ENCODE results near the gene DRAP1.

DNA sequence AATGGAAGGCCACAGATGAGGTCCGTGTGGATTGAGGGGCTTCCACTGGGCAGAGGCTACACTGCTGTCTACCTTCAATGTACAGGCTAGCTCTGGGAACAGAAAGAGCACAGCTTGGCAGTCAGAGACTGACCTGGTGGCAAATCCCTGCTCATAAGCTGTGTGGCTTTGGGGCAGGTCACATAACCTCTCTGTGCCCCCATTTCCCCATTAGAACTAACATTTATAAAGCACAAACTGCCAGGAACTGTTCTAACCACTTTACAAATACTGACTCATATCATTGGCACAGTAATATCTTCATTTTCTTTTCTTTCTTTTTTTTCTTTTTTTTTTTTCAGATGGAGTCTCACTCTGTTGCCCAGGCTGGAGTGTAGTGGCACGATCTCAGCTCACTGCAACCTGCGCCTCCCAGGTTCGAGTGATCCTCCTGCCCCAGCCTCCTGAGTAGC is 22.2 kb upstream of the DRAP1 start:
- TF ChIP-seq, protein P1, sequence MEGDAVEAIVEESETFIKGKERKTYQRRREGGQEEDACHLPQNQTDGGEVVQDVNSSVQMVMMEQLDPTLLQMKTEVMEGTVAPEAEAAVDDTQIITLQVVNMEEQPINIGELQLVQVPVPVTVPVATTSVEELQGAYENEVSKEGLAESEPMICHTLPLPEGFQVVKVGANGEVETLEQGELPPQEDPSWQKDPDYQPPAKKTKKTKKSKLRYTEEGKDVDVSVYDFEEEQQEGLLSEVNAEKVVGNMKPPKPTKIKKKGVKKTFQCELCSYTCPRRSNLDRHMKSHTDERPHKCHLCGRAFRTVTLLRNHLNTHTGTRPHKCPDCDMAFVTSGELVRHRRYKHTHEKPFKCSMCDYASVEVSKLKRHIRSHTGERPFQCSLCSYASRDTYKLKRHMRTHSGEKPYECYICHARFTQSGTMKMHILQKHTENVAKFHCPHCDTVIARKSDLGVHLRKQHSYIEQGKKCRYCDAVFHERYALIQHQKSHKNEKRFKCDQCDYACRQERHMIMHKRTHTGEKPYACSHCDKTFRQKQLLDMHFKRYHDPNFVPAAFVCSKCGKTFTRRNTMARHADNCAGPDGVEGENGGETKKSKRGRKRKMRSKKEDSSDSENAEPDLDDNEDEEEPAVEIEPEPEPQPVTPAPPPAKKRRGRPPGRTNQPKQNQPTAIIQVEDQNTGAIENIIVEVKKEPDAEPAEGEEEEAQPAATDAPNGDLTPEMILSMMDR (IDR thresholded peaks at IDR 0.05): no peak
- TF ChIP-seq POLR2A (IDR thresholded peaks at IDR 0.05) (no peak), POLR2AphosphoS5 (IDR thresholded peaks at IDR 0.05; ENCODE audit: insufficient read depth in 1 of 2, low read depth in 1 of 2) (no peak)
